ENCODE measurements around the gene CAMTA1. TPM values are rescaled to one million over a fixed set of nuclear protein-coding genes. Genes with fewer than 3 reads are reported as not detected.

CAMTA1 gene
- polyA plus RNA-seq, 1 experiment = 64.9 TPM

GRCh38 chr1:7043191-7043549 lies 257.9 kb downstream of the CAMTA1 start:
- DNase-seq (ENCODE audit: low read depth, low spot score) = no peak
- ChIA-PET POLR2A (no interaction called here), CTCF (interaction anchor here (0.6 to 4.2 kb wide), 26 partner anchors 11 to 837 kb away, joined by 3 to 54 read pairs (median 4); no protein-coding TSS in a partner anchor)
- no peak overlapping the region for H3K4me3 ChIP-seq (ENCODE audit: low read depth, low read length)
- no peak overlapping the region for H3K27ac ChIP-seq (ENCODE audit: low read depth, low read length)
- no peaks in the 10 kb centered on the region; the same call in 1 of the 2 replicates for H3K9me3 ChIP-seq (ENCODE audit: control insufficient read depth, insufficient read depth, low read length)
- TF ChIP-seq CTCF (IDR thresholded peaks at IDR 0.05; ENCODE audit: low read depth, low read length) = no peak
- peaks cover 4% of the 10 kb centered on the region for H3K27me3 ChIP-seq (ENCODE audit: control insufficient read depth, insufficient read depth, low read length)

- no peak overlapping the region for H3K27ac ChIP-seq (ENCODE audit: low read depth, low read length)
- peaks cover 4% of the 10 kb centered on the region for H3K27me3 ChIP-seq (ENCODE audit: control insufficient read depth, insufficient read depth, low read length)
- CTCF ChIA-PET = interaction anchor here (0.6 to 4.2 kb wide), 10 partner anchors 26 to 836 kb away, joined by 3 to 54 read pairs (median 10); no protein-coding TSS in a partner anchor
- no peak for DNase-seq (ENCODE audit: low read depth, low spot score)
- H3K4me3 ChIP-seq (ENCODE audit: low read depth, low read length) = no peak overlapping the region
- POLR2A ChIA-PET = no interaction called here
- no peak for TF ChIP-seq CTCF (IDR thresholded peaks at IDR 0.05; ENCODE audit: low read depth, low read length)
- H3K9me3 ChIP-seq (ENCODE audit: control insufficient read depth, insufficient read depth, low read length) = no peaks in the 10 kb centered on the region; the same call in 1 of the 2 replicates
Measured at GRCh38 chr1:7043719-7044535, 258.7 kb downstream of the CAMTA1 start.

GRCh38 chr1:7045897-7046296 lies 260.6 kb downstream of the CAMTA1 start:
- TF ChIP-seq CTCF (IDR thresholded peaks at IDR 0.05; ENCODE audit: low read depth, low read length) = no peak

GRCh38 chr1:7046314-7046713 lies 261.1 kb downstream of the CAMTA1 start:
- H3K27ac ChIP-seq (ENCODE audit: low read depth, low read length) = no peak overlapping the region
- ChIA-PET POLR2A (interaction anchor here (0.7 kb wide), 1 partner anchor 142 kb away, joined by 5 read pairs; no protein-coding TSS in a partner anchor), CTCF (interaction anchor here (0.6 to 2.2 kb wide), 4 partner anchors 24 to 601 kb away, joined by 3 to 6 read pairs (median 5); no protein-coding TSS in a partner anchor)
- no peak overlapping the region for H3K4me3 ChIP-seq (ENCODE audit: low read depth, low read length)
- no peaks in the 10 kb centered on the region; the same call in 1 of the 2 replicates for H3K9me3 ChIP-seq (ENCODE audit: control insufficient read depth, insufficient read depth, low read length)
- H3K27me3 ChIP-seq (ENCODE audit: control insufficient read depth, insufficient read depth, low read length) = peaks cover 6% of the 10 kb centered on the region
- TF ChIP-seq CTCF (IDR thresholded peaks at IDR 0.05; ENCODE audit: low read depth, low read length) = no peak
- DNase-seq (ENCODE audit: low read depth, low spot score) = peak; percentile 30

More at GRCh38 chr1:7045897-7046296, 260.6 kb downstream of the CAMTA1 start:
- ChIA-PET CTCF (interaction anchor here (0.6 to 2.2 kb wide), 4 partner anchors 25 to 602 kb away, joined by 3 to 6 read pairs (median 5); no protein-coding TSS in a partner anchor), POLR2A (interaction anchor here (0.7 kb wide), 1 partner anchor 142 kb away, joined by 5 read pairs; no protein-coding TSS in a partner anchor)
- Histone ChIP-seq H3K4me3 (ENCODE audit: low read depth, low read length) (no peak overlapping the region), H3K9me3 (ENCODE audit: control insufficient read depth, insufficient read depth, low read length) (no peaks in the 10 kb centered on the region; the same call in 1 of the 2 replicates), H3K27me3 (ENCODE audit: control insufficient read depth, insufficient read depth, low read length) (peaks cover 4% of the 10 kb centered on the region), H3K27ac (ENCODE audit: low read depth, low read length) (no peak overlapping the region)
- DNase-seq (ENCODE audit: low read depth, low spot score) = no peak

- CTCF ChIA-PET = interaction anchor here (0.7 to 2.2 kb wide), 3 partner anchors 24 to 601 kb away, joined by 3 to 6 read pairs (median 6); no protein-coding TSS in a partner anchor
Measured at GRCh38 chr1:7046891-7047290, 261.6 kb downstream of the CAMTA1 start.

More at GRCh38 chr1:7046891-7047290, 261.6 kb downstream of the CAMTA1 start:
- peaks cover 7% of the 10 kb centered on the region for H3K27me3 ChIP-seq (ENCODE audit: control insufficient read depth, insufficient read depth, low read length)
- no peak for DNase-seq (ENCODE audit: low read depth, low spot score)
- TF ChIP-seq CTCF (IDR thresholded peaks at IDR 0.05; ENCODE audit: low read depth, low read length) = no peak
- H3K9me3 ChIP-seq (ENCODE audit: control insufficient read depth, insufficient read depth, low read length) = no peaks in the 10 kb centered on the region; the same call in 1 of the 2 replicates
- POLR2A ChIA-PET = no interaction called here
- H3K27ac ChIP-seq (ENCODE audit: low read depth, low read length) = no peak overlapping the region
- H3K4me3 ChIP-seq (ENCODE audit: low read depth, low read length) = no peak overlapping the region
